ENCODE results near the gene AKAP12.

Gene AKAP12

GRCh38 chr6:151317103-151317994, 77.6 kb downstream of the AKAP12 start:
- Histone ChIP-seq H3K4me2 (no peak overlapping the region), H3K4me3 (IDR thresholded peaks at IDR 0.05; ENCODE audit: insufficient read depth, low read depth, low read length) (no peak overlapping the region), H3K9ac (no peak overlapping the region), H3K4me1 (ENCODE audit: low read depth, poor library complexity, severe bottlenecking) (no peaks in the 10 kb centered on the region), H4K20me1 (ENCODE audit: insufficient read depth) (no peaks in the 10 kb centered on the region), H3K27ac (no peak overlapping the region), H2AFZ (ENCODE audit: low read depth) (no peak overlapping the region), H3K79me2 (ENCODE audit: insufficient read depth, low read depth) (no peaks in the 10 kb centered on the region), H3K27me3 (ENCODE audit: insufficient read depth, low read depth) (no peaks in the 10 kb centered on the region), H3K36me3 (ENCODE audit: insufficient read depth) (no peaks in the 10 kb centered on the region)
- TF ChIP-seq, protein P1, sequence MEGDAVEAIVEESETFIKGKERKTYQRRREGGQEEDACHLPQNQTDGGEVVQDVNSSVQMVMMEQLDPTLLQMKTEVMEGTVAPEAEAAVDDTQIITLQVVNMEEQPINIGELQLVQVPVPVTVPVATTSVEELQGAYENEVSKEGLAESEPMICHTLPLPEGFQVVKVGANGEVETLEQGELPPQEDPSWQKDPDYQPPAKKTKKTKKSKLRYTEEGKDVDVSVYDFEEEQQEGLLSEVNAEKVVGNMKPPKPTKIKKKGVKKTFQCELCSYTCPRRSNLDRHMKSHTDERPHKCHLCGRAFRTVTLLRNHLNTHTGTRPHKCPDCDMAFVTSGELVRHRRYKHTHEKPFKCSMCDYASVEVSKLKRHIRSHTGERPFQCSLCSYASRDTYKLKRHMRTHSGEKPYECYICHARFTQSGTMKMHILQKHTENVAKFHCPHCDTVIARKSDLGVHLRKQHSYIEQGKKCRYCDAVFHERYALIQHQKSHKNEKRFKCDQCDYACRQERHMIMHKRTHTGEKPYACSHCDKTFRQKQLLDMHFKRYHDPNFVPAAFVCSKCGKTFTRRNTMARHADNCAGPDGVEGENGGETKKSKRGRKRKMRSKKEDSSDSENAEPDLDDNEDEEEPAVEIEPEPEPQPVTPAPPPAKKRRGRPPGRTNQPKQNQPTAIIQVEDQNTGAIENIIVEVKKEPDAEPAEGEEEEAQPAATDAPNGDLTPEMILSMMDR (conservative IDR thresholded peaks at IDR 0.05; ENCODE audit: low read depth, low read length): no peak

- Histone ChIP-seq H2AFZ (ENCODE audit: low read depth) (no peak overlapping the region), H3K9ac (no peak overlapping the region), H3K4me3 (IDR thresholded peaks at IDR 0.05; ENCODE audit: insufficient read depth, low read depth, low read length) (no peak overlapping the region), H3K27ac (no peak overlapping the region), H3K4me2 (no peak overlapping the region), H3K4me1 (ENCODE audit: low read depth, poor library complexity, severe bottlenecking) (no peaks in the 10 kb centered on the region), H4K20me1 (ENCODE audit: insufficient read depth) (no peaks in the 10 kb centered on the region), H3K36me3 (ENCODE audit: insufficient read depth) (no peaks in the 10 kb centered on the region), H3K27me3 (ENCODE audit: insufficient read depth, low read depth) (no peaks in the 10 kb centered on the region), H3K79me2 (ENCODE audit: insufficient read depth, low read depth) (no peaks in the 10 kb centered on the region)
- TF ChIP-seq, protein P1 (conservative IDR thresholded peaks at IDR 0.05; ENCODE audit: low read depth, low read length): no peak
Observed at GRCh38 chr6:151317995-151318365, 78.2 kb downstream of the AKAP12 start.

DNA sequence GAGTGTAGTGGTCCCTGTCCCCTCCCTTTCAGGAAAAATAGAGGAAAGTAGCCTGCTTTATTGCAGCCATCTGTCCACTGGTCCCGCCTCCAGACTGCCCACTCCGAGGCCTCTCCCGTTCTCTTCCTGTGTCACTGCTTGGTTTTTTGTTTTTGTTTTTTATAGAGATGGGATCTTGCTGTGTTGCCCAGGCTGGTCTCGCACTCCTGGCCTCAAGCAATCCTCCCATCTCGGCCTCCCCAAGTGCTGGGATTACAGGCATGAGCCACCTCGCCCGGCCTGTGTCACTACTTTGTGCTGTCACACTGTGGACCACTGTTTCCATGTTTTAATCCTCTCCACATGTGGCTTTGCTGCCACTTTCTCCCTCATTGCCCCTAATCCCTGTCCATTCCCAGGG, 80.4 kb downstream of the AKAP12 start:
- H4K20me1 ChIP-seq (ENCODE audit: insufficient read depth): no peaks in the 10 kb centered on the region
- no peaks in the 10 kb centered on the region for H3K36me3 ChIP-seq (ENCODE audit: insufficient read depth)
- no peak overlapping the region for H3K4me3 ChIP-seq (IDR thresholded peaks at IDR 0.05; ENCODE audit: insufficient read depth, low read depth, low read length)
- H3K4me1 ChIP-seq (ENCODE audit: low read depth, poor library complexity, severe bottlenecking): peaks cover 7% of the 10 kb centered on the region
- H3K27me3 ChIP-seq (ENCODE audit: insufficient read depth, low read depth): peaks cover 4% of the 10 kb centered on the region; the same call in 1 of the 2 replicates
- H3K4me2 ChIP-seq: no peak overlapping the region
- TF ChIP-seq, protein P1 (conservative IDR thresholded peaks at IDR 0.05; ENCODE audit: low read depth, low read length): no peak
- H2AFZ ChIP-seq (ENCODE audit: low read depth): no peak overlapping the region
- H3K27ac ChIP-seq: no peak overlapping the region
- no peak overlapping the region for H3K9ac ChIP-seq
- H3K79me2 ChIP-seq (ENCODE audit: insufficient read depth, low read depth): no peaks in the 10 kb centered on the region

GRCh38 chr6:151321438-151321837, 81.7 kb downstream of the AKAP12 start:
- TF ChIP-seq, protein P1 (conservative IDR thresholded peaks at IDR 0.05; ENCODE audit: low read depth, low read length): no peak
- Histone ChIP-seq H3K9ac (no peak overlapping the region), H3K4me3 (IDR thresholded peaks at IDR 0.05; ENCODE audit: insufficient read depth, low read depth, low read length) (no peak overlapping the region), H4K20me1 (ENCODE audit: insufficient read depth) (no peaks in the 10 kb centered on the region), H3K36me3 (ENCODE audit: insufficient read depth) (no peaks in the 10 kb centered on the region), H3K79me2 (ENCODE audit: insufficient read depth, low read depth) (no peaks in the 10 kb centered on the region), H3K4me1 (ENCODE audit: low read depth, poor library complexity, severe bottlenecking) (peaks cover 15% of the 10 kb centered on the region), H3K27ac (no peak overlapping the region), H3K4me2 (no peak overlapping the region), H2AFZ (ENCODE audit: low read depth) (no peak overlapping the region), H3K27me3 (ENCODE audit: insufficient read depth, low read depth) (peaks cover 6% of the 10 kb centered on the region; the same call in 1 of the 2 replicates)
